GM12891 (cell line): ENCODE measurements around the gene TMEM132D.

Experiments
- POLR2A ChIP-seq: IDR thresholded peaks from 2 replicates; pipeline ENCODE4 v1.6.1; 2011; ENCODE audit warnings: low read depth, low read length, control low read depth
- POLR2AphosphoS5 ChIP-seq: IDR thresholded peaks from 2 replicates; pipeline ENCODE4 v1.6.1; 2011; ENCODE audit warnings: low read depth, low read length, control low read depth
- POU2F2 ChIP-seq: IDR thresholded peaks from 2 replicates; pipeline ENCODE4 v1.6.1; 2011; ENCODE audit warnings: low read depth, mild to moderate bottlenecking, control low read depth, low read length, moderate library complexity
- SPI1 ChIP-seq: IDR thresholded peaks from 2 replicates; pipeline ENCODE4 v1.6.1; 2011; ENCODE audit warnings: low read depth, low read length, control low read depth
- TAF1 ChIP-seq: IDR thresholded peaks from 2 replicates; pipeline ENCODE4 v1.6.1; 2011; ENCODE audit warnings: low read depth, low read length, control low read depth

- TF ChIP-seq POLR2AphosphoS5: no peak
- TF ChIP-seq POLR2A: no peak
- TF ChIP-seq TAF1: no peak
- TF ChIP-seq POU2F2: no peak
- no peak for TF ChIP-seq SPI1
Observed at GRCh38 chr12:129675947-129676346, 227.9 kb downstream of the TMEM132D start.
